Measurements from ENCODE around the gene TRAPPC3. TPM values are rescaled to one million over a fixed set of nuclear protein-coding genes. Genes with fewer than 3 reads are reported as not detected.

Gene TRAPPC3
- polyA plus RNA-seq, 1 donor (not counting 4 experiments of a cell fraction or from before 2014, with no cell fraction given), result 173 TPM

- no peak for DNase-seq (ENCODE audit: low read depth, low spot score)
- H2AFZ ChIP-seq (ENCODE audit: control insufficient read depth, low read length), result no peak overlapping the region
- H3K4me3 ChIP-seq (ENCODE audit: control insufficient read depth in 2 of 3, extremely low read depth in 1 of 3, insufficient read depth in 2 of 3, low read depth in 1 of 3, low read length in 3 of 3), result no peak overlapping the region
- H4K20me1 ChIP-seq (ENCODE audit: control insufficient read depth, extremely low read depth, insufficient read depth, low read length), result no peaks in the 10 kb centered on the region
- no peaks in the 10 kb centered on the region for H3K9me1 ChIP-seq (ENCODE audit: control insufficient read depth, extremely low read depth, insufficient read depth, low read length)
- no peaks in the 10 kb centered on the region for H3K4me1 ChIP-seq (ENCODE audit: control insufficient read depth, extremely low read depth, insufficient read depth, low read length)
- H3K36me3 ChIP-seq (ENCODE audit: control insufficient read depth in 2 of 2, extremely low read depth in 1 of 2, insufficient read depth in 2 of 2, low read length in 2 of 2), result no peaks in the 10 kb centered on the region
- no peak overlapping the region for H3K27ac ChIP-seq (ENCODE audit: control insufficient read depth, insufficient read depth, low read length)
- no peaks in the 10 kb centered on the region for H3K9me3 ChIP-seq (ENCODE audit: control insufficient read depth, low read depth, low read length)
- no peak overlapping the region for H3K9ac ChIP-seq (ENCODE audit: control insufficient read depth, extremely low read depth, insufficient read depth, low read length)
- FAIRE-seq, result no peak
- TF ChIP-seq, protein P1, sequence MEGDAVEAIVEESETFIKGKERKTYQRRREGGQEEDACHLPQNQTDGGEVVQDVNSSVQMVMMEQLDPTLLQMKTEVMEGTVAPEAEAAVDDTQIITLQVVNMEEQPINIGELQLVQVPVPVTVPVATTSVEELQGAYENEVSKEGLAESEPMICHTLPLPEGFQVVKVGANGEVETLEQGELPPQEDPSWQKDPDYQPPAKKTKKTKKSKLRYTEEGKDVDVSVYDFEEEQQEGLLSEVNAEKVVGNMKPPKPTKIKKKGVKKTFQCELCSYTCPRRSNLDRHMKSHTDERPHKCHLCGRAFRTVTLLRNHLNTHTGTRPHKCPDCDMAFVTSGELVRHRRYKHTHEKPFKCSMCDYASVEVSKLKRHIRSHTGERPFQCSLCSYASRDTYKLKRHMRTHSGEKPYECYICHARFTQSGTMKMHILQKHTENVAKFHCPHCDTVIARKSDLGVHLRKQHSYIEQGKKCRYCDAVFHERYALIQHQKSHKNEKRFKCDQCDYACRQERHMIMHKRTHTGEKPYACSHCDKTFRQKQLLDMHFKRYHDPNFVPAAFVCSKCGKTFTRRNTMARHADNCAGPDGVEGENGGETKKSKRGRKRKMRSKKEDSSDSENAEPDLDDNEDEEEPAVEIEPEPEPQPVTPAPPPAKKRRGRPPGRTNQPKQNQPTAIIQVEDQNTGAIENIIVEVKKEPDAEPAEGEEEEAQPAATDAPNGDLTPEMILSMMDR (optimal IDR thresholded peaks at IDR 0.05 in 1 of 3, IDR thresholded peaks at IDR 0.05 in 1 of 3, conservative IDR thresholded peaks at IDR 0.05 in 1 of 3; ENCODE audit: extremely low read depth in 1 of 3, insufficient read depth in 2 of 3, low read length in 3 of 3), result no peak
- no peak for TF ChIP-seq EZH2 (IDR thresholded peaks at IDR 0.05; ENCODE audit: low read length)
- dilution Hi-C loops (cut with MboI; ENCODE audit: extremely low pct_ligation_motif_present, low sequenced_read_pairs), result no loop called here
- no peaks in the 10 kb centered on the region for H3K27me3 ChIP-seq (ENCODE audit: control insufficient read depth, extremely low read depth, insufficient read depth, low read length)
- no peaks in the 10 kb centered on the region for H3K79me2 ChIP-seq (ENCODE audit: control insufficient read depth, insufficient read depth, low read length)
- H3K4me2 ChIP-seq (ENCODE audit: control insufficient read depth, extremely low read depth, insufficient read depth, low read depth, low read length), result no peak overlapping the region
Observed at GRCh38 chr1:36115931-36116330, 33.4 kb downstream of the TRAPPC3 start.

DNA sequence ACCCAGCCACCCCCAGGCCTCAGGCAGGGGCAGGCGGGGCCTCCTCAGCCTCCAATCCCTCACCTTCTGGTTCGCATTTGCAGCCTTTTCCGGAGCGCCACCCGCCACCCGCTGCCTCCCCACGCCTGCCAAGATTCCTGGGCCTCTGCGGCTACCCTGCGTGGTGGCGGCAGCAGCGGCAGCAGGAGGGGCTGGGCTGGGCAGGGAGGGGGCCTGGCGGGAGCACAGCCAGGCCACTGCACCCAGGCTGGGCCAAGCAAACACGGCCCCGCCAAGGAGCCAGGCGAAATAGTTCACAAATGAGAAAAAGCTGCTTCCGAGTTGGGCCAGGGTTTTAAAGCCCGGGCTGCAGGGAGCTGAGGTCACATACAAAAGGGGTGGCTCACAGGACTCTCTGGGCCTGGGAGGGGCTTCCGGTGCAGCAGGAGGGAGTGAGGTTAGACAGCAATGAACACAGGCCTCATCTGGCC lies 34.1 kb downstream of the TRAPPC3 start:
- Histone ChIP-seq H3K79me2 (ENCODE audit: control insufficient read depth, insufficient read depth, low read length) (no peaks in the 10 kb centered on the region), H3K9me3 (ENCODE audit: control insufficient read depth, low read depth, low read length) (no peaks in the 10 kb centered on the region), H3K27ac (ENCODE audit: control insufficient read depth, insufficient read depth, low read length) (no peak overlapping the region), H3K4me1 (ENCODE audit: control insufficient read depth, extremely low read depth, insufficient read depth, low read length) (no peaks in the 10 kb centered on the region), H3K27me3 (ENCODE audit: control insufficient read depth, extremely low read depth, insufficient read depth, low read length) (no peaks in the 10 kb centered on the region), H3K4me2 (ENCODE audit: control insufficient read depth, extremely low read depth, insufficient read depth, low read depth, low read length) (no peak overlapping the region), H4K20me1 (ENCODE audit: control insufficient read depth, extremely low read depth, insufficient read depth, low read length) (no peaks in the 10 kb centered on the region), H3K36me3 (ENCODE audit: control insufficient read depth in 2 of 2, extremely low read depth in 1 of 2, insufficient read depth in 2 of 2, low read length in 2 of 2) (no peaks in the 10 kb centered on the region), H3K9ac (ENCODE audit: control insufficient read depth, extremely low read depth, insufficient read depth, low read length) (no peak overlapping the region), H3K9me1 (ENCODE audit: control insufficient read depth, extremely low read depth, insufficient read depth, low read length) (no peaks in the 10 kb centered on the region), H3K4me3 (ENCODE audit: control insufficient read depth in 2 of 3, extremely low read depth in 1 of 3, insufficient read depth in 2 of 3, low read depth in 1 of 3, low read length in 3 of 3) (no peak overlapping the region), H2AFZ (ENCODE audit: control insufficient read depth, low read length) (no peak overlapping the region)
- TF ChIP-seq, protein P1 (optimal IDR thresholded peaks at IDR 0.05 in 1 of 3, IDR thresholded peaks at IDR 0.05 in 1 of 3, conservative IDR thresholded peaks at IDR 0.05 in 1 of 3; ENCODE audit: extremely low read depth in 1 of 3, insufficient read depth in 2 of 3, low read length in 3 of 3), result no peak
- TF ChIP-seq EZH2 (IDR thresholded peaks at IDR 0.05; ENCODE audit: low read length), result no peak
- DNase-seq (ENCODE audit: low read depth, low spot score) (no peak), FAIRE-seq (no peak)
- dilution Hi-C loops (cut with MboI; ENCODE audit: extremely low pct_ligation_motif_present, low sequenced_read_pairs), result no loop called here

Data from keratinocyte (primary cell).